CD4-positive, alpha-beta T cell treated with Interleukin-15 for 4 hours (primary cell): Measurements from ENCODE around the gene SULT1C2.

ENCODE experiments used
- DNase-seq: peaks from one replicate; pipeline ENCODE4 v3.0.0-alpha.2; 2020; ENCODE audit warnings: low spot score

The SULT1C2 gene

DNA sequence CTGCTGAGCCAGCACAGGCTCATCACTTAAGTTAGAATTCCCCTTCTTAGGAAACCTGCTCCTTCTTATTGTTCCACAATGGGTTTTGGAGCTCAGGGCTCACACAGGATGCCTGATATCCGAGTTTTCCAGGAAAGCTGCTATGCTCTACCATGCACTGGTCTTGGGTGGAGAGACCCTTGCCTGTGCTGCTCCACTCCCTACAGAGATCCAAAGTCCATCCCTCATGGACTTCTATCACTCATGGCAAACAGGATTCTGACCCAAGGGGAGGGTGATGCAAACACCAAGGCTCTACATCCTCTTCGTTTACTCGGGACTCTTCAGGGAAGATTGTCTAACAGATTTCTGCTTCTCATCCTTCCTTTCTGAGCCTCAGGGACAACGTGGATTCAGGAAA, 5.2 kb downstream of the SULT1C2 start:
- no peak for DNase-seq

DNA sequence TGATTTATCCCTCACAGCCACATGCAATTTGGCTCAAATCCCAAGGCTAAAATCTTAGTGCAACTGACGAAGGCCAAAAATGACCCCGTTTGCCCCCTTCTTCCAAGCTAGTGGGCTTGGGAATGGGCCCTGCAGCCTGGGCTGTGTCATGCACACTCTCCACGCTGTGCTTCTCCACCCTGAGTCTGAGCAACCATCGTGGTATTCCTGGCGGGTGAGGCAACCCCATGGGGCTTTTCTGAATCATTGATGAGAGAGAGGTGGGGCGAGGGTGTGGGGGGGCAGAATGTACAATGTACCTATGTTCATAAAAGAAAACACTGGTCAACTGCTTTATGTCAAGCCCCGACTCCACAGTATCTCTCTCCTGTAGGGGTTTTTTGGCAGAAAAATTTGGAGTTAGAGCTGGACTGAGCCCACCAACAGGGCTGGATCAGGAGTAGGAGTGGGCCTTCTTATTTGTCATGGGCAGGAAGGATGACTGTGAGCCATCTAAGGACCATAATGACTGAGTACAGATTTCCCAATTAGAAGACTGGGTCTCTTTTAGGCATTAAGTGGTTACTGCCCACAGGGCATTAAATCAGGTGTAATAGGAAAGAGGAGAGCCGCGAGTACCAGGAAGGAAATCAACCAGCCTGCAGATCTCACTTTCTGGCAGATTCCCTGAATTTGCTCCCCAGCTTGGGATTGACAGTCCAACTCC, 8.9 kb downstream of the SULT1C2 start:
- DNase-seq, result no peak

DNA sequence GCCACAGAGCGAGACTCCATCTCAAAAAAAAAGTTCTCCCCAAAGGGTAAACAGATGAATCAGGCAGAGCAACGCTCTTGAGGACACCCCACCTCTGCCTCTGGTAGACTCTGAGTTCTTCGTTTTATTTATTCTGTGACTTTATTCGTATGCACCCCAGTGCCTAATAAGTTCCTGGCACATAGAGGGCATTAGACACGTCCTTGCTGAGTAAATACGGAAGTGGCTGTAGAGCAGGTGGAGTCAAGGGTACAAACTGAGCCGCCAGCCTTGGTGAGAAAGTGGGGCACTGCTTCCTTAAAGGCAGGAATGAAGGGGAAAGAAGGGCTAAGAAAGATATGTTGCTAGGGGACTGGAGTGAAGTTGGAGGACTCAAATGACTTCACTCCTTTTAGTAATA, 12.9 kb downstream of the SULT1C2 start:
- no peak for DNase-seq

DNA sequence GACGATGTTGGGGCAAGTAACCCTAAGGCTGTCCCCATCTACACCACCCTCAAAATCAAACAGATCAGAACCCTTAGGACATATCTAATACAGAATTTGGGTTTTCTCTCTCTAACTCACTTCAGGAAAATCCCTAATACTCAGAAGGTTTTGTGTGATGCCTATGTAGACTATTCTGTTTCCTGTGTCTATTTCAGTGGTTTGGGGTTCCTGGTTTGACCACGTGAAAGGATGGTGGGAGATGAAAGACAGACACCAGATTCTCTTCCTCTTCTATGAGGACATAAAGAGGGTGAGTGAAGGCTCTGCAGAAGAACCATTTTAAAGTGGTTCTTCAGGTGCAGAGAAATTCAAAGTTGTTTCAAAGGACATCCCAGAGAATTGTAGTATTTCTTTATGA, 16.3 kb downstream of the SULT1C2 start:
- no peak for DNase-seq

DNA sequence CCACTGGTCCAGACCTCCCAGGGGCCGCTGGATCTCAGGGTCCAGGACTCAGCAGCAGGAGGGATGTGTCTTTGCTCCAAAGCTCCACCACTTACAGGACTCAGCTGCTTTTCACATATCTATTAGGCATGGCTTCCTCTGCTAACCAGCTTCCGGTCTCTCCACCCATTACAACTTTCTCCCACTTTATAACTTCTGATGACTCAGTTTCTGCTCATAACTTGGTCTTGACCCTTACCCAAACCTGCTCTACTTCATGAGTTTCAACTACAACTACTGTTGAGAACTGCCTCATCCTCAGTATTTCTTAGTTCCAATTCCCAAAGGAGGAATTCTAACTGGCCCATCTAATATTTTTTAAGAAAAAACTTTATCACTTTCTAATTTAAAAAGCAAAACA, 17.2 kb downstream of the SULT1C2 start:
- DNase-seq, result no peak

DNA sequence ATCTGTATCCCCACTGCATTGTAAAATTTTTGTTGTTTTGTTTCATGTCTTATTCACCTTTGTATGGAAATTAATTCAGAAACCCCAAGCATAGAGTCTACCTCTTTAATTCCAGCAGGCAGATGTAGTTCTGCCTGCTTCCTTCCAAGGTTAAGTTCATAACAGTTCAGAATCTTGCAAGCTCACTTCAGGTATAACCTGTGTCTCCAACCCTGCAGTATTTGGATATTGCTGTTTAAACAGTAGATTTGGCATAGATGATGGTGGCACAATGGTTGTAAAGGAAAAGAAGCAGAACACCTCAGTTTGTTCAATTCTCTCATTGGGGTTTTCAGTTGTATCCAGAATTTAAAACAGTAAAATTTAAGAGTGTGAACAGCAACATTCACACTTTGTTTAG, 21.2 kb downstream of the SULT1C2 start:
- no peak for DNase-seq

DNA sequence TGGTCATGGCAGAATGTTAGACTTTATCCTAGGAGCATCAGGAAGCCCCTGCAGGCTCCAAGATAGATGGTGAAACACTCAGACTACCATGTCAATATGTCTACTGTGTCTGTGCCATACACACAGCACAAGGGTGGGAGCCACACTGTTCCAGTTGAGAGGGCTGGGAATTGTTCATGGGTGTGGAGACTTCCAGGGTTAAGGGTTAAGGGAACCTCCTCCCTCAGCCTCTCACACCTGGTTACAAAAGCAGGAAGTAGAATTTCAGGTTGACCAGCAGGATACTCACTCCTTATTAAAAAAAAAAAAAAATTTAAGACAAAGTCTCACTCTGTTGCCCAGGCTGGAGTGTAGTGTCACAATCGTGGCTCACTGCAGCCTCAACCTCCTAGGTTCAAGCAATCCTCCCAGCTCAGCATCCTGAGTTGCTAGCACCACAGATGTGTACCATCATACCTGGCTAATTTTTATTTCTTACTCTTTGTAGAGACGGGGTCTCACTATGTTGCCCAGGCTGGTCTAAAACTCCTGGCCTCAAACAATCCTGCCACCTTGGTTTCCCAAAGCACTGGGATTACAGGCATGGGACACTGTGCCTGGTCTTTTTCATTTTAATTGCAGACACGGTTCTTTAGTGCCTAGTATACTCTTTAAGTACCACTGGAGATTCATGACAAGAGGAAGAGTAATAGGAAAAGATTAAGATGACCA, 26.0 kb downstream of the SULT1C2 start:
- DNase-seq, result no peak

DNA sequence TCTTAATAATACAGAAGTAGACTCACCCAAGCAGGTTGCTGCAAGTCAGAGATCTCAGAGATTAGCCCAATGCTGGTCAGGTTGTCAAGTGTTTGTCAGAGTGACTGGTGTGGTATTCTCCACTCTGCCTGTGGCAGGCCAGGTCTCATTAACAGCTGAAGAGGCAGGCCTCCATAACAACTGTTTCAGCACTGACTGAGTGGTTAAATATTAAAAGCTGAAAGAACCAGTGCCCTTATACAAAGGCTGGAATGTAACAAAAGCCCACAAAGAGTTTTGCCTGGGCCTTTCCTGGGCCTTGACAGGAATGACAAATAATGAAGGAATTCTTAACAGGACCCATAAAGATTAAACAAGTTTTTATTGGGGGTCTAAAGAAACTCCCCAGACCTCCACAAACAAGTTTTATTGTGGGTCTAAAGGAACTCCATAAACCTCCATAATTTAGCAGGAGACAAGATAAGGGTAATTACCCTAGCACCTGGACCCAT, 26.8 kb downstream of the SULT1C2 start:
- no peak for DNase-seq

DNA sequence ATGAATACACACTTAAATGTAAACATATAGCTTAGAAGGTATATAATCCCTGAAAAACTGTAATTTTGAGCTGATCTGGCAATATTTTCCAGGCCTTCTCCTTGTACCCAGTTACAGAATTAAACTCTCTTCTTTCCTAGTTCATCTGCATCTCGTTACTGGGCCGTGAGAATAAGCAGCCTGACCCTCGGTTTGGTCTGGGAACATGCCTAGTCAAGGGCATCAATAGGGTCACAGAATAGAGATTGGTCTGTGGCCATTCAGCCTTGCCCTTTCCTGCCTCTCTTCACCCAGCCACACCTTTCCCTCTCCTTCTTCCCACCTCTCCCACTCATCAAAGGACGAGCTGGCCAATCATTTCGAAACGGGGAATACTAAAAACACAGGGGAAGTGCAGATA, 27.3 kb downstream of the SULT1C2 start:
- no peak for DNase-seq

DNA sequence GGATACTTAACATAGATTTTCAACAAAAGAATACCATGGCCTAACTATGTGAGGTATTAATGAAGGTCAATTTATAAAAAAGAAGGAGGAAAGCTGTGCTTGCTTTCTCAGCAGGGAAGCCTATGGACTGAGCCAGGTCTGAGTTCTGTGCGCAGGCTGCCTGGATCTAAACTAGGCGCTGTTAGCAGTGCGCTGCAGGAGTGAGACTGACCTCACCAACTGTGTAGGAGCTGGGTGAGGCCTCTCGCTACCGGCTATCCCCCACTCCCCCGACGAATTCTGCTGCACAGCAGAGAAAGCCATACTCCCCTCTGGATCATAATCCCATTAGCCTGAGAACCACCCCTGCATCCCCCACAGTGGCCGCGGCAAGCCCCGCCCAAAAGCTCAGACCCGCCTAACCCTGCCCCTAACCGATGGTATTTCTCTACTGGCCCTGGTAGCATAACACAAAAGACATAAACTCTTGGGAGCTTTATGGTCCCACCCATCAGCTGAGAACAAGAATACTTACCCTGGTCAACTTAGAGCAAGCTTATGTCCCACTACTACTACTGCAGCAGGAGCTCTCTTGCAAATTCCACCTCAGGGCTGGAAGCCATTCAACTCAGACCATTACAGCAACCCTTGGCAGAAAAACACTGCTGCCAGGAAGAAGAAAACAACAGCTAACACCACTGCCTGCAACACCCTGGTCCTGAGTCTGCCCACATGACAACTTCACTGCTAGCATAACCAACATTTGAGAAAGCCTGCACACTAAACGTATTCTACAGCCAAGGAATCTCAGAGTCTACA, 28.0 kb downstream of the SULT1C2 start:
- no peak for DNase-seq

DNA sequence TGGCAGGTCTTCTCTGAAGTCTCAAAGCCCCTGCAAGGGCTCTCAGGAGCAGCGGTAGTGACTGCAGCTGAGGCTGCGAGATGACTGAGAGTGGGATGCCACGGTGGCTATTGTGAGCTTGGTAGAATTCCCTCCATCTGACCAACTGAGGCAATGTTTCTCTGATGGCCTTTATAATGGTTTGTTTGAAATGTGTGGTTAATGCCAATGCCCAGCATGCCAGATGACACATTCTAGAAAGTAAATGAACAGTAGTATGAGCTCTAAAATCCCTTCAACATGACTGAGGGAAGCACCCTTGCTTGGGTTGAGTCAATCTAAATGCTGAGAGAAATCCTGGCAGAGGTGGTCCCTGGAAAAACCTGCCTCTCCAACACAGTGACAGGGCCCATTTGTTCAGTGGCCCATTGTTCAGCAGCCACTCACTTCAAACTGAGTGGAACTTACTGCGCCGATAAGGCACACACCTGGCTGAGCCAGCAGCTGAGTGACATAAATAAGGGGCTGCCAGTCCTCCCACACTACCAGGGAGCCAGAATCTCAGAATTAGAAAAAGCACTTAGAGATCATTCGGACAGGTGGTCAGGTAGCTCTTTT, 31.7 kb downstream of the SULT1C2 start:
- no peak for DNase-seq

DNA sequence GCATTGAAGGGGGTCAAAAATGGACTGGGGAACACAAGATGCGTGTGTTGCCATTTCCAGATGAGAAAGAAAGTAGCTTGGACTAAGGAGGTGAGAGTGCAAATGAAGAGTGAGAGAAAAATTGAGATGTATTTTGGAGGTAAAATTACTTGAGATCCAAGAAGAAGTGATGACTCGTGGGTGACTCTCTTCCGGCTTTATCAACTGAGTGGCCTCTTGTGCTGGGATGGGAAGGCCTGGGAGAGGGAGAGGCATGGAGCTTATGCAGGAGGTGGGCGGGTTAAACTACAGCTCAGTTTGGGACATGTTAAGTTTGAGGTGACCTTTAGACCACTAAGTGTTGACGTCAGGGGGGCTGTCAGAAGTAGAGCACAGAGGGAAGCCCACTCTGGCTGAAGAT, 34.9 kb downstream of the SULT1C2 start:
- no peak for DNase-seq

DNA sequence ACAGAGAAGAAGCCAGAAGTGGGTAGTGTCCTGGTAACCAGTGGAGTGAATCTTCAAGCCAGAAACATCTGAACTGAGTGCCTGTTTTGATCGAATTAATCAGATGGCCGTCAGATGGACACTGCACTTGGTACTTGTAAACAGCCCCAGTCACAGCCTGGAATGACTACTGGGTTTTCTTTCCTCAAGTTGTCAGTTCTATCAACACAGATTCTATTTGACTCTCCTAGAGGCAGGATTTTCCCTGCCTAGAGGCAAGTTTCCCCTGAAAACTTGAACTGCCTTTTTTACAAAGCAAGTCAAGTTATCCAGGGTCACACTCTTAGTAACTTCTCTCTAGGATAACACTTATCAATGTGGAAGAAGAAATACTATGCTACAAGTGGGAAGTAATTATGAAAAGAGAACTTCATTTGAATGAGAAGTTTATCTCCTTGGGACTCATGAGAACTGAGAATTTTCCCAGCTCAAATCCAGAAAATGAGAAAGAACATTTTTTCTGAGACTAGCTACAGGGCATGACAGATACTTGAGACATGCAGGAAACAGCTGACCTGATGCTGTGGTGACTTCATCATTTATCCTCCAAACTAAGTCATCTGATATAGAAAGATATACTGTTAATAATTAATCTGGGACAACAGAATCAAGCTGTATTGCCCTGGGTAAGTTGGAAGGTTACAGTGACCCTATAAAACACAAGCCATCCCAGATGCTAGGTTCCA, 36.0 kb downstream of the SULT1C2 start:
- no peak for DNase-seq

DNA sequence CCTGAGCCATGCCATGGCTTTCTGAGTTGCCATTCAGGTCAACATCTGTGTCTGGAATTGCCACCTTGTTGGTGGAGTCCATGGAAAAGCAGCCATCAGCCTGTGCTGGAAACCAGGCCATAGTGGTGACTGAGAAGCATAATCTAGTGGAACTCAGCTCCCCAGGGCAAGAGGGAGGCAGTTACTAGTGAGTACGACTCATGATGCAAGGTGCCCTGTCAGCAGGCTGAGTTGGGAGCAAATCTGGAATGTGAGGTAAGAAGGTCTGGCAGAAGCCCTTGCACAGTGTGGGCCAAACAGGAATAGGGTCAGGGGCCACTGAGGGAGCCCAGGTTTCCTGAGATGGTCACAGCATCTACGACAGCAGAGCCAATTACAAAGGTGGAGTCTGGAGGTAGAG, 37.1 kb downstream of the SULT1C2 start:
- no peak for DNase-seq

DNA sequence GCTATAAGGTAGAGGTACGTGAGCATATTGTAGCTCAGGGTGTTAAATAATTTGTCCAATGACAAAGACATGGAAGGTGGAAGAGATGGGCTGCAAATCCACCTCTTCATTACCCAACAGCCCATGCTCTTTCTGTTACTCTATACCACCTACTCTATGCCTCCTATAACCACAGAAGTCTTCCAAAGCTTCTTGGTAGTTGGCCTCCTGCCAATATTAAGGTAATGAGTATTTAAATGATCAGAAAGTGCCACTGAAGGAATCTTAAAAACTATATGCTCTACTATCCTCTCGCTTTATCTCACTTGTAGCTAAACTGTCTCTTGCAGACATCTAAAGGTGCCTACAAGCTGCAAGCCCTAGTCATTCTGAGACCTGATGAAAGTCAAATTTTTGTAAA, 41.1 kb downstream of the SULT1C2 start:
- DNase-seq, result no peak

DNA sequence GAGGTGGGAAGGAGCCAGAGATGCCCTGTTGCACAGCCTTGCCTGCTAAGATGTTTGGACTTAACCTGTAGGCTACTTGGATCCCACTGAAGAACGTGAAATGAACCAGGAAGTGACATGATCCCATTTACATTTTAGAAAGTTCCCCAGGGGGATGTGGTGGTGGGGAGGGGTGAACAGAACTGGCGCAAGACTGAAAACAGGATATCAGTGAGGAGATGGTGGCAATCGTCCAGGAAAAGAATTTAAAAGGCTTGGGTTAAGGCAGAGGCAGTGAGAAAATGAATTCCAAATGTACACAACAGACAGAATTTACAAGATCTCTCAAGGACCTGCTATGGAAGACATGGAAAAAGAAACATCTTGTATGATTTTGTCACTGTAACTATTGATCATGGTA, 42.3 kb downstream of the SULT1C2 start:
- no peak for DNase-seq

DNA sequence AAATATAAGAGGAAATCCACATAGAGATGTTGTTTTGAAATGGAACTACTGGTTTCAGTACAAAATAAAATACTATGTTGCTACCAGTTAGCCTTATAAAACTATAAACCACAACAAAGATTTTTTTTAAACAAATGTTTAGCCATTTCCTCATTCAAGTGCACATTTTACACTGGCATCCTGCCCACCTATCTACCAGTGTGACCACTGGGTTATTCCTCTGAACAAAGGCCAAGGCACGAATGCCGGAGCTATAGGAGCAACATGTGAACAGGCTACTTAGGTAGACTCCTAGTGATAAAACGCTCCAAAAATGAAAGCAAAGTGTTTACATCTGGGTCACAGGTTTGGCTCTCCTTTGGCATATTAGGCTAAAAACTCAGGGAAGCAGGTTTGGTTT, 57.3 kb downstream of the SULT1C2 start:
- no peak for DNase-seq

DNA sequence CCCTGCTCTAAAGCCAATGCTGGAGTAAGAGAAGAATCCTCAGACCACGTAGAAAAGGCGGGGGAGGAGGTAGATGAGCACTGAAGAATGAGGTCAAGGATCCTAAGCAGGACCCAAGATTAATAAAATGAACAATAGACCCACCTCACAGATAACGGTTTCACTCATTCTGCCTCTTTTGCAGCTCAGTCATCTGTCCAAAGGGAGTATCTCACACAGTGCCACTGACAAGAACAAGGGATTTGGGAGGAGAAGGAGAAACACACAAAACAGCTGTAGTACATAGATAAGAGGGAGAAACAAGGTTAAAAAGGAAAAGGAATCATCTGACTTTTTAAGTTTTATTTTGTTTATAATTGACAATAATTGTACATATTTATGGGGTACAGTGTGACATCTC, 58.1 kb downstream of the SULT1C2 start:
- DNase-seq, result no peak

DNA sequence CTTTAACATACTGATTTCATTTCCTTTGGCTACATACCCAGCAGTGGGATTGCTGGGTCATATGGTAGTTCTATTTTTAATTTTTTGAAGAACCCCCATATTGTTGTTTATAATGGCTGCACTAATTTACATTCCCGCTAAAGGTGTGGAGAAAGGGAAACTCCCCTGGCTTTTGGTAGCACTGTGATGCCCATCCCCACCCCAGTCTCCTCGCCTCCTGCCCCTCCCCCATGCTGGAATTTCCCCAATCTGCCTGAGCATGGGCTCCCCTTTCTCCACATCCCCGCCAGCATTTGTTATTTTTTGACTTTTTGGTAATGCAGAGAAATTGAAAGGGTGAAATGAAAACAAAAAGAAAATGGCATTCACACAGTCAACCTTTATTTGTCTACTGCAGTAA, 59.1 kb downstream of the SULT1C2 start:
- no peak for DNase-seq

DNA sequence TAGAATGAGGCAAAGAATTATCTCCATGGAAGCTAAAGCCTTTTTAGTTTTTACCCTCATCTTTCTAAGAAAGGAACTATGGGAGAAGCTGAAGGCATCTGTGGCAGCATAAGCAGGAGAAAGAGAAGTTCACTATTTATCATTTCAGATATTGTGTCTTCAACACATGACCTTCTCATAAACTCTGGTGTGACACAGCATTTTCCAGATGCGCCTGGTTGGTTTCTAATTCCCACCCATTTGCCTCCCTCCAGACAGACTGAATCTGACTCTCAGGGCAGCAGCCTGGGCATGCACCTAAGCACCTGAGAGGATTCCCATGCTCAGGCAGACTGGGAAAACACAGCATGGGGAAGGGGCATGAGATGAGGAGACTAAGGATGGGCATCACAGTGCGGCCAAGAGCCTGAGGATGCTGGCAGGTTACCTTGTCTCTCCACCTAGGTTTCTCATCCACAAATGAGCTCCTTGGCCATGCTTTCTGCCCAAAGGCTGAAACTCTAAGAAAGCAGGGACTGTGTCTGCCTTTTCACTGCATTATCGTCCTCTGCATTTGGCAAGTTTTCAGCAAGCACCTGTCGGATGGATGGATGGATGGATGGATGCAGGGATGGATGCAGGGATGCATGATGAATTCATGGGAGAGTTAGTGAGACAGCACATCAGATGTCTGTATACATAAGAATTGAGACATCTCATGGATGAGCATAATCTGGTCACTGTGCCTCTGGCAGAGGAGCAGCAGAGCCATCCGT, 60.3 kb downstream of the SULT1C2 start:
- DNase-seq, result no peak

DNA sequence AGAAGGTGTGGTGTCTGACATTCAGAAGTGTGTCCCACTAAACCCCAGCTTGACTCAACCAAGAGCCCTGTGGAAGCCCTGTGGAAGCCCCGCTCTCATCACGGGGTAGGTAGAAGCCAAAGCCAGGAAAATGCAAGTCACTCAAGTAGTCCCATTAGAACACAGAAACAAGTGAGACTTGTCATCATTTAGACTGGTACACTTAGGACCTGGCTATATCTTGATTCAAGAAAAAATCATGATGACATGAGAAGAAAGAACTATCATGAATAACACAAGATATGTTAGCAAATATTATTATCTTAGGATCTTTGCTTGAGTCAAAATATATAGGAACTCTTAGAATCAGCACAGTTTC, 60.9 kb downstream of the SULT1C2 start:
- DNase-seq, result no peak
